SK-N-MC (cell line): ENCODE data around the gene PKN3.

ENCODE experiments used
- EZH2 ChIP-seq: fragments of 200-600 bp; sonication (generic); IDR thresholded peaks from one replicate; pipeline ENCODE4 v1.6.1; 2017; ENCODE audit warnings: antibody characterized with exemption
- FOXP2 ChIP-seq: optimal IDR thresholded peaks from 2 replicates; pipeline ENCODE3; 2011; ENCODE audit warnings: mild to moderate bottlenecking, moderate library complexity; ENCODE audit not compliant: insufficient read depth; ENCODE audit errors: extremely low read length, control extremely low read depth
- POLR2AphosphoS5 ChIP-seq: IDR thresholded peaks from 2 replicates; pipeline ENCODE4 v1.6.1; 2012; ENCODE audit warnings: mild to moderate bottlenecking, low read depth, low read length, borderline replicate concordance

GRCh38 chr9:128687453-128687852 lies 14.8 kb upstream of the PKN3 start:
- no peak for TF ChIP-seq EZH2
- no peak for TF ChIP-seq POLR2AphosphoS5
- TF ChIP-seq FOXP2, result no peak
